Measurements from ENCODE around the gene TMEM132C. TPM values are rescaled to one million over a fixed set of nuclear protein-coding genes. Genes with fewer than 3 reads are reported as not detected.

Gene TMEM132C
- total and polyA plus RNA-seq, 2 of the 4 experiments (the other 2 are of a cell fraction) = not detected

GRCh38 chr12:128298091-128298748 is 31.2 kb downstream of the TMEM132C start:
- Histone ChIP-seq H3K4me3 (ENCODE audit: insufficient read depth, low read depth, low read length) (no peak overlapping the region), H2AFZ (replicated peaks; ENCODE audit: low read length, poor library complexity) (no peak overlapping the region), H3K36me3 (ENCODE audit: control insufficient read depth, insufficient read depth, low read length) (no peaks in the 10 kb centered on the region), H3K23ac (ENCODE audit: low read depth, low read length) (no peak overlapping the region), H3K9me1 (ENCODE audit: insufficient read depth, low read length) (no peaks in the 10 kb centered on the region), H3K4me2 (ENCODE audit: low read depth, low read length) (no peak overlapping the region), H2BK20ac (ENCODE audit: low read depth, low read length) (no peak overlapping the region), H3K9ac (ENCODE audit: low read depth, low read length) (no peak overlapping the region), H4K20me1 (ENCODE audit: insufficient read depth, low read length) (no peaks in the 10 kb centered on the region), H3K27ac (ENCODE audit: insufficient read depth, low read length) (no peak overlapping the region), H3K4me1 (ENCODE audit: control insufficient read depth, insufficient read depth, low read length) (no peaks in the 10 kb centered on the region), H2BK15ac (ENCODE audit: low read depth, low read length) (no peak overlapping the region), H3K56ac (ENCODE audit: extremely low read depth, insufficient read depth, low read length) (no peak overlapping the region), H3K18ac (ENCODE audit: low read depth, low read length) (no peak overlapping the region), H3K14ac (replicated peaks; ENCODE audit: low read depth, low read length) (no peak overlapping the region), H3K79me1 (ENCODE audit: low read depth in 1 of 2, low read length in 2 of 2) (no peaks in the 10 kb centered on the region), H3K9me3 (ENCODE audit: control insufficient read depth, insufficient read depth, low read length) (peaks cover 14% of the 10 kb centered on the region), H2BK120ac (ENCODE audit: low read depth, low read length) (no peak overlapping the region), H3K4ac (ENCODE audit: low read depth, low read length) (no peak overlapping the region), H2AK9ac (replicated peaks; ENCODE audit: low read depth, low read length, poor library complexity) (no peak overlapping the region), H2BK5ac (ENCODE audit: low read depth, low read length, poor library complexity, severe bottlenecking) (no peak overlapping the region), H4K91ac (ENCODE audit: insufficient read depth, low read depth, low read length) (no peak overlapping the region), H4K8ac (ENCODE audit: low read depth in 2 of 2, low read length in 2 of 2) (no peak overlapping the region), H3K27me3 (ENCODE audit: control insufficient read depth, insufficient read depth, low read length) (no peaks in the 10 kb centered on the region), H2AK5ac (ENCODE audit: low read depth, low read length) (no peak overlapping the region), H4K5ac (ENCODE audit: low read depth, low read length) (no peak overlapping the region)
- no peak for ATAC-seq (ENCODE audit: low read depth)
- WGBS, 2 experiments (ENCODE audit: extremely low coverage in 2 of 2, insufficient read length in 1 of 2) = 100% methylated on average over 2 of the region's 11 CpGs; no CpG with 5 or more reads in 1 of the 2 experiments
- TF ChIP-seq MAZ (IDR thresholded peaks at IDR 0.05; ENCODE audit: borderline replicate concordance, low read depth, low read length) (no peak), SMC3 (IDR thresholded peaks at IDR 0.05; ENCODE audit: low read depth, low read length) (no peak), MXI1 (IDR thresholded peaks at IDR 0.05; ENCODE audit: borderline replicate concordance, low read depth, low read length) (no peak), CHD1 (IDR thresholded peaks at IDR 0.05; ENCODE audit: low read depth, low read length) (no peak), POLR2A (IDR thresholded peaks at IDR 0.05; ENCODE audit: low read depth, low read length) (no peak), RAD21 (IDR thresholded peaks at IDR 0.05; ENCODE audit: low read length) (no peak), USF2 (IDR thresholded peaks at IDR 0.05; ENCODE audit: low read depth, low read length) (no peak), RCOR1 (IDR thresholded peaks at IDR 0.05; ENCODE audit: insufficient replicate concordance, low read length) (no peak), BHLHE40 (IDR thresholded peaks at IDR 0.05; ENCODE audit: low read depth, low read length) (no peak), CTCF (conservative IDR thresholded peaks at IDR 0.05; ENCODE audit: low read depth, low read length) (no peak), RFX5 (IDR thresholded peaks at IDR 0.05; ENCODE audit: low read depth, low read length) (no peak)
- TF ChIP-seq, protein P1, sequence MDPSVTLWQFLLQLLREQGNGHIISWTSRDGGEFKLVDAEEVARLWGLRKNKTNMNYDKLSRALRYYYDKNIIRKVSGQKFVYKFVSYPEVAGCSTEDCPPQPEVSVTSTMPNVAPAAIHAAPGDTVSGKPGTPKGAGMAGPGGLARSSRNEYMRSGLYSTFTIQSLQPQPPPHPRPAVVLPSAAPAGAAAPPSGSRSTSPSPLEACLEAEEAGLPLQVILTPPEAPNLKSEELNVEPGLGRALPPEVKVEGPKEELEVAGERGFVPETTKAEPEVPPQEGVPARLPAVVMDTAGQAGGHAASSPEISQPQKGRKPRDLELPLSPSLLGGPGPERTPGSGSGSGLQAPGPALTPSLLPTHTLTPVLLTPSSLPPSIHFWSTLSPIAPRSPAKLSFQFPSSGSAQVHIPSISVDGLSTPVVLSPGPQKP (IDR thresholded peaks at IDR 0.05; ENCODE audit: borderline replicate concordance, low read depth, low read length) = no peak
- dilution Hi-C loops (cut with HindIII; ENCODE audit: low sequenced_read_pairs, unreplicated experiment) (no loop called here), intact Hi-C loops (cut with micrococcal nuclease) (no loop called here), in situ Hi-C loops (cut with MboI; ENCODE audit: low sequenced_read_pairs) (no loop called here)
- DNase-seq = no peak
- POLR2A ChIA-PET (ENCODE audit: unreplicated experiment) = no interaction called here
- no TSS peak for BruUV-seq (replicated peaks)
- CTCF ChIA-PET = no interaction called here

Measured in IMR-90 (cell line).